Gastrocnemius medialis (tissue), 4 donors: Measurements from ENCODE around the gene PDE4D.

Experiments used
- CTCF ChIP-seq, 5 experiments: fragments of 450-650 bp in 3 of 5; fragments of 200-600 bp in 2 of 5; sonication (generic) in 2 of 5; IDR thresholded peaks in 4 of 5; conservative IDR thresholded peaks in 1 of 5; 1 replicate in 4 of 5; 2 replicates in 1 of 5; pipeline ENCODE4 v1.5.1; 2016 to 2019; ENCODE audit warnings: antibody characterized with exemption in 5 of 5, mild to moderate bottlenecking in 3 of 5, moderate library complexity in 3 of 5
- POLR2A ChIP-seq, 2 donors: fragments of 450-650 bp; IDR thresholded peaks; one replicate each; pipeline ENCODE4 v1.6.1; 2017; ENCODE audit warnings: antibody characterized with exemption in 2 of 2, mild to moderate bottlenecking in 2 of 2, moderate library complexity in 2 of 2

- TF ChIP-seq CTCF (IDR thresholded peaks at IDR 0.05 in 4 of 5, conservative IDR thresholded peaks at IDR 0.05 in 1 of 5): no peak
- TF ChIP-seq POLR2A (IDR thresholded peaks at IDR 0.05): no peak
Observed at GRCh38 chr5:59212596-59212995, 680.9 kb downstream of the PDE4D start.
